Renal cortical epithelial cell (primary cell): ENCODE measurements around the gene LRRN4. TPM values are rescaled to one million over a fixed set of nuclear protein-coding genes. Genes with fewer than 3 reads are reported as not detected.
A peak's percentile ranks its signal among the peaks of the same experiment; 100 is the strongest.
"Not testable (repeated sequence)": the region's sequence is repeated elsewhere in the genome, so short reads cannot be mapped to it uniquely, and the experiment has no call there.

Experiments used
- DNase-seq: peaks from one replicate; pipeline ENCODE4 v3.0.0-alpha.2; 2011; ENCODE audit warnings: low read depth
- total RNA-seq: library from RNA; depleted of rRNA; stranded (reverse); fragments of >200 nt; gene quantifications from 2 replicates; pipeline ENCODE4 v1.2.3, GENCODE V29; 2014

The LRRN4 gene
- total RNA-seq, 1 donor from 2014 or later, result 113 TPM

- not testable (repeated sequence) for DNase-seq
Observed at GRCh38 chr20:6032907-6033306, 21.0 kb downstream of the LRRN4 start.

- DNase-seq, result no peak
Observed at GRCh38 chr20:6030453-6031080, 23.3 kb downstream of the LRRN4 start.

DNA sequence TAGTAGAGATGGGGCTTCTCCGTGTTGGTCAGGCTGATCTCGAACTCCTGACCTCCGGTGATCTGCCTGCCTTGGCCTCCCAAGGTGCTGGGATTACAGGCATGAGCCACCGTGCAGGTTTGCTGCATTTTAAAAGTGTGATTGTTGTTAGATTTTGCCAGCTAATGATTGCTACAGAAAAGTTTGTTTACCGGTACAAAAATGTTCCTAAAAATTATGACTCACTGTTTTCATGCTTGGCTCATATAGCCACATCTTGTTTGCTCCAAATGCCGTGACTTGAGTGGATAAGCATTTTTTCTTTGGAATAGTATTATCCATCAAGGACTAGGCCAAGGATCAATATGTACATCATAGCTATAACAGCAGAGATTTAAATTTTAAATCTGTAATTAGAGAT, 24.3 kb downstream of the LRRN4 start:
- DNase-seq, result no peak

GRCh38 chr20:6028818-6029217, 25.0 kb downstream of the LRRN4 start:
- DNase-seq, result no peak

DNA sequence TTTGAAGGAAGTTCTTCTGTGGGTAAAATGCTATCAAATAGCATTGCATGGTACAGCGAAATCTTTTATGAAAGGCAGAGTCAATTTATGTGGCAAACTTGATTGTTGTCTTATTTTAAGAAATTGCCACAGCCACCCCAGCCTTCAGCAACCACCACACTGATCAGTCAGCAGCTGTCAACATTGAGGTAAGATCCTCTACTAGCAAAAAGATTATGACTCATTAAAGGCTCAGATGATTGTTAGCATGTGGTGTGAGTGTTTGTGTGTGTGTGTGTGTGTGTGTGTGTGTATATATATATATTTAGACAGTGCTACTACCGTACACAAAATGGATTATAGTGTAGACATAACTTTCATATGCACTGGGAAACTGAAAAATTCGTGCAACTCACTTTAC, 27.8 kb downstream of the LRRN4 start:
- DNase-seq, result no peak

DNA sequence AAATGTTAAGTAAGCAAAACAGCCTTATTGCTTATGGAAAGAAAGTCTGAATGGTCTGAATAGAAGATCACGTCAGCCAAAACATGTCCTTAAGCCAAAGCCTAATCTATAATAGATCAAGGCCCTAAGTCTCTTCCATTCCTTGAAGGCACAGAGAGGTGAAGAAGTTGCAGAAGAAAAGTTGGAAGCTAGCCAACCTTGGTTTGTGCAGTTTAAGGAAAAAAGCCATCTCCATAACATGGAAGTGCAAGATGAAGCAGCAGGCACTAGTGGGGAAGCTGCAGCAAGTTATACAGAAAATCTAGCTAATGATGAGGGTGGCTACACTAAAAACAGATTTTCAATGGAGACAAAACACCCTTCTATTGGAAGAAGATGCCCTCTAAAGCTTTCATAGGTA, 29.1 kb downstream of the LRRN4 start:
- DNase-seq, result no peak

GRCh38 chr20:6017880-6018279, 36.0 kb downstream of the LRRN4 start:
- DNase-seq, result no peak

- no peak for DNase-seq
Observed at GRCh38 chr20:6017467-6017866, 36.4 kb downstream of the LRRN4 start.

DNA sequence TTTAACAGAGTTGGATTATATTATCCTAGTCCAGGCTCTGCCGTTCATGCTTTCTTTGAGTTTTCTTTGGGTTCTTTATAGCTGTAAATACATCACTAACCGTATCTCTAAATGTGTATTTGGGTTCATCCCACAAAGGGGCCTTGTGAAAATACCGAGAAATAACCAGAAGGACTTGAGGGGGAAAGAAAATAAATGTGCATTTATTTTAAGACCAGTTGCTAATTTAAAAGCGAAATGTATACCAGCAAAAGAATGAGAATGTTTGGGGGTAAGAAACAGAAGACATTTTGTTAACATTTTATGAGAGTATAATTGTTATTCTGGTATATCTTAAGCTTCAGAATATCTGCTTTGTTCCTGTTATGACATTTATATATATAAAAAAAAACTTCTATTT, 38.9 kb downstream of the LRRN4 start:
- no peak for DNase-seq

DNA sequence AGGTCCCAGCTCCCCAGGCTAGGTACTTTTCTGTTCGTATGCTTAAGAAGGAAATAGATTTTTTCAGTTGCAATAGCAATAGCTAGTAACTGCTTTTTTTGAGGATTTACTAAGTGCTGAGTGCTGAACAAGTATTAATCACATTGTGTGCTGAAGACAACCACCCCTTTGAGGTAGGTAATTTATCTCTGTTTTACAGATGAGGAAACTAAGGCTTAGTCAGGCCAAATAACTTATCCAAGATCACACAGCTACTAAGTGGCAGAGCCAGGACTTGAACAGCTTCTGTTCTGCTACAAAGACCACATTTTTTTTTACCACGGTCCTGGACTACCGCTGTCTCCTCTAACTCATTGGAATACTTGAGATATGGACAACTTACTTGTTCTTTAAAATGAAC, 39.8 kb downstream of the LRRN4 start:
- no peak for DNase-seq

GRCh38 chr20:6012179-6012578, 41.7 kb downstream of the LRRN4 start:
- DNase-seq, result no peak

DNA sequence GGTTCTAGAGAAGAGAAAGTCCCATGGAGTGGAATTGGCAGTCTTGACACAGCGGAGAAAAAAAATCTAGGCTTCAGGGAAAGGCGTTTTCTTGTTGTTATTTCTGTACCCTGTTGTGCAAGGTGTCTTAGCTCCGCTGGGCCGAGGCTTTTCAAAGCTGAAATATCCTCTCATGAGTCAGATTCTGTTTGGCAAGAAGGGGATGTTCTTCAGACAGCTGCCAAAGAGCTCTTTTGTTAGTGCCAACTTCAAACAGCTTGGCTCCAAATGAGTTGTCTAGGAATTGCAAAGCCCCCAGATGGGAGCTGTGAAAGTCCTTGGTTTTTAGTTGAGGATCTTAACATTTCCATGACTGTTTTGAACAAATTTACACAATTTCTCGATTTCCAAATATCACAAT, 45.6 kb downstream of the LRRN4 start:
- DNase-seq, result peak; percentile 99

DNA sequence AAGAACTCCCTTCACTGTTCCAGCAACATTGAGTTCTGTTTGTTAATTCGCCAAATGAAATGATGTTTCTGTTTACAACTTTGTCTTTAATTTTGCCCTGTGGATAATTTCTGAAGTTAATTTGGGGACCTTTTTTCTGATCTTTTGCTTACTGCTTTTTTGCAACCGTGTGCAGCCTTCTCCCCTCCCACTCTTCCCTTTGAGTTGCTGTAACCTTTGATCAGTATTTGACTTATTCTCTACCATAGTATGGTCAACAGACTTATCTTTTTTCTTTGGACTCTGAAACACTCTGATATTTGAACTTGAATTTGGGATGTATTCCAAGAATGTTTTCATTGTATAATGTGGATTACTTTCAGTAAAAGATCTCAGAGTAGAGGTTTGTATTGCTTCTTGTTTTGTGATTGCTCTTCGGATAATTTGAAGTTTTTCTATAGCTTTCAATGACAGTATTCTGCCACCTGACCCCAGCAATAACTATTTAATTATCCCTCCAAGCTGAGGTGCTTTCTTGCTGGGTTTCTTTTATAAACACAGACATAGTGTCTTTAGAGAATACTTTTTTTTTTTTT, 46.2 kb downstream of the LRRN4 start:
- peak; percentile 12 for DNase-seq

- DNase-seq, result peak; percentile 38
Observed at GRCh38 chr20:6007094-6007528, 46.7 kb downstream of the LRRN4 start.

GRCh38 chr20:6006603-6006949, 47.3 kb downstream of the LRRN4 start:
- DNase-seq, result no peak

GRCh38 chr20:6000871-6001270, 53.0 kb downstream of the LRRN4 start:
- DNase-seq, result no peak

- DNase-seq, result no peak
Observed at GRCh38 chr20:5999783-6000182, 54.1 kb downstream of the LRRN4 start.

DNA sequence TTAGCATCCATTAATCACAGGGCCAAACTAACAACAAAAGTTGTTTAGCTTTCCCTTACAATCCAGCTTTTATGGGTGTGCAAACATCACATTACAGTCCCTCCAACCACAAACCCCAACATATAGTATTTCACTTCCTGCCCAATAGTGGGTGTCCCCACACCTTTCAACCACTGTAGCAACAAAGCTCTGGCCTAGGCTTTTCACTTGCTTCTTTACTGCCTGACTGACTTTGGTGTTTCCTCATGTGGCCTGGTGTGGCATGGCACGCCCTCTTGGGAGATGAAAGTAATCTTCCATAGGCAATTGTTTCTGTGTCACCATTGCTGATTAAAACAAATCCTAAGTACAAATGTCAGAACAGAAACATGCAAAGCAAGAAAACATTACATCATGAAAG, 57.1 kb downstream of the LRRN4 start:
- peak; percentile 60 for DNase-seq

- DNase-seq, result peak; percentile 91
Observed at GRCh38 chr20:5991623-5992441, 62.0 kb downstream of the LRRN4 start.

DNA sequence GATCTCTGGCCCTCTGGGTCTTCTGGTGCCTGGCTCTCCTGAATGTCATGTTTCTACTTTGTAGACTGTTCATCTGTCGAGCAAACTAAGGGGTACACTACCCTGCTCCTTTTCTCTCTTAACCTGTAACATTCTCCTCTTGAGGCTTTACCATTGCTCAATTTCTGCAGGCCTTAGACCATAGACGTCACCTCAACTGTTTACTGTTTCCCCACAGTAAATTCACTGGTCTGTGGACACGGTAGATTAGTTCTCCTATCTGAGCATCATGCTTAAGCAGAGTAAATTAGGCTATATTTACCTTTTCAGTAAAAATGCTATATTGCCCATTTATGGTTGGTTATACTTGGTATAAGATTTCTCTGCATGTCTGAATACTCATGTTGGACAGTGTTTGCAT, 62.9 kb downstream of the LRRN4 start:
- DNase-seq, result peak; percentile 71
